ENCODE results near the gene SCGB2B2. TPM values are rescaled to one million over a fixed set of nuclear protein-coding genes. Genes with fewer than 3 reads are reported as not detected.

SCGB2B2 gene
- total and polyA plus RNA-seq, 4 donors = 0.21 to 1.1 (median 0.69) TPM

- ATAC-seq (ENCODE audit: insufficient read depth, low FRiP score) (peak; percentile 12), DNase-seq (no peak)
- H3K9me3 ChIP-seq (ENCODE audit: control insufficient read depth in 4 of 4, insufficient read depth in 3 of 4, low read length in 3 of 4) = peaks cover 0 to 2% (median 0%) of the 10 kb centered on the region in 4 donors
- H3K4me1 ChIP-seq (ENCODE audit: control insufficient read depth in 5 of 5, insufficient read depth in 5 of 5, low read length in 5 of 5) = peaks cover 0 to 10% (median 0%) of the 10 kb centered on the region in 5 donors
- H3K27ac ChIP-seq (ENCODE audit: low read depth in 1 of 2, low read length in 1 of 2) = no peak overlapping the region
- H3K36me3 ChIP-seq (ENCODE audit: control insufficient read depth in 4 of 4, insufficient read depth in 4 of 4, low read length in 4 of 4) = no peaks in the 10 kb centered on the region
- H3K9ac ChIP-seq (ENCODE audit: insufficient read depth in 1 of 2, low read length in 2 of 2) = no peak overlapping the region
- H3K4me3 ChIP-seq = no peak overlapping the region
- TF ChIP-seq CTCF (IDR thresholded peaks at IDR 0.05; ENCODE audit: control extremely low read depth, extremely low read depth) = no peak
- 83 to 93% methylated on average over 6 of the region's 6 CpGs for WGBS, 2 donors
- no peaks in the 10 kb centered on the region for H3K27me3 ChIP-seq (ENCODE audit: control insufficient read depth in 3 of 3, insufficient read depth in 3 of 3, low read length in 2 of 3)
Measured at GRCh38 chr19:34664870-34665269, 12.1 kb downstream of the SCGB2B2 start.

- DNase-seq (no peak), ATAC-seq (ENCODE audit: insufficient read depth, low FRiP score) (no peak)
- TF ChIP-seq CTCF (IDR thresholded peaks at IDR 0.05; ENCODE audit: control extremely low read depth, extremely low read depth) = no peak
- WGBS, 2 donors = 81 to 83% methylated on average over 3 of the region's 3 CpGs
- no peak overlapping the region for H3K27ac ChIP-seq (ENCODE audit: low read depth in 1 of 2, low read length in 1 of 2)
- H3K4me3 ChIP-seq = no peak overlapping the region
- H3K36me3 ChIP-seq (ENCODE audit: control insufficient read depth in 4 of 4, insufficient read depth in 4 of 4, low read length in 4 of 4) = no peaks in the 10 kb centered on the region
- H3K4me1 ChIP-seq (ENCODE audit: control insufficient read depth in 5 of 5, insufficient read depth in 5 of 5, low read length in 5 of 5) = peaks cover 0 to 10% (median 0%) of the 10 kb centered on the region in 5 donors
- H3K27me3 ChIP-seq (ENCODE audit: control insufficient read depth in 3 of 3, insufficient read depth in 3 of 3, low read length in 2 of 3) = no peaks in the 10 kb centered on the region
- peaks cover 0 to 2% (median 0%) of the 10 kb centered on the region in 4 donors for H3K9me3 ChIP-seq (ENCODE audit: control insufficient read depth in 4 of 4, insufficient read depth in 3 of 4, low read length in 3 of 4)
- no peak overlapping the region for H3K9ac ChIP-seq (ENCODE audit: insufficient read depth in 1 of 2, low read length in 2 of 2)
Measured at GRCh38 chr19:34664168-34664567, 12.8 kb downstream of the SCGB2B2 start.

GRCh38 chr19:34662919-34663318, 14.0 kb downstream of the SCGB2B2 start:
- WGBS, 2 donors = 39 to 47% methylated on average over 5 of the region's 5 CpGs
- no peak for TF ChIP-seq CTCF (IDR thresholded peaks at IDR 0.05; ENCODE audit: control extremely low read depth, extremely low read depth)
- no peaks in the 10 kb centered on the region for H3K36me3 ChIP-seq (ENCODE audit: control insufficient read depth in 4 of 4, insufficient read depth in 4 of 4, low read length in 4 of 4)
- H3K9ac ChIP-seq (ENCODE audit: insufficient read depth in 1 of 2, low read length in 2 of 2) = no peak overlapping the region
- ATAC-seq (ENCODE audit: insufficient read depth, low FRiP score) (no peak), DNase-seq (no peak)
- no peak overlapping the region for H3K27ac ChIP-seq (ENCODE audit: low read depth in 1 of 2, low read length in 1 of 2)
- H3K27me3 ChIP-seq (ENCODE audit: control insufficient read depth in 3 of 3, insufficient read depth in 3 of 3, low read length in 2 of 3) = no peaks in the 10 kb centered on the region
- peaks cover 0 to 2% (median 0%) of the 10 kb centered on the region in 4 donors for H3K9me3 ChIP-seq (ENCODE audit: control insufficient read depth in 4 of 4, insufficient read depth in 3 of 4, low read length in 3 of 4)
- H3K4me1 ChIP-seq (ENCODE audit: control insufficient read depth in 5 of 5, insufficient read depth in 5 of 5, low read length in 5 of 5) = peaks cover 0 to 8% (median 0%) of the 10 kb centered on the region in 5 donors
- H3K4me3 ChIP-seq = no peak overlapping the region

GRCh38 chr19:34661357-34661756, 15.6 kb downstream of the SCGB2B2 start:
- Histone ChIP-seq H3K4me1 (ENCODE audit: control insufficient read depth in 5 of 5, insufficient read depth in 5 of 5, low read length in 5 of 5) (peaks cover 0 to 5% (median 0%) of the 10 kb centered on the region in 5 donors), H3K27me3 (ENCODE audit: control insufficient read depth in 3 of 3, insufficient read depth in 3 of 3, low read length in 2 of 3) (no peaks in the 10 kb centered on the region), H3K9ac (ENCODE audit: insufficient read depth in 1 of 2, low read length in 2 of 2) (no peak overlapping the region), H3K9me3 (ENCODE audit: control insufficient read depth in 4 of 4, insufficient read depth in 3 of 4, low read length in 3 of 4) (peaks cover 0 to 2% (median 0%) of the 10 kb centered on the region in 4 donors), H3K27ac (ENCODE audit: low read depth in 1 of 2, low read length in 1 of 2) (no peak overlapping the region), H3K36me3 (ENCODE audit: control insufficient read depth in 4 of 4, insufficient read depth in 4 of 4, low read length in 4 of 4) (no peaks in the 10 kb centered on the region), H3K4me3 (no peak overlapping the region)
- 61 to 78% methylated on average over 3 of the region's 3 CpGs for WGBS, 2 donors
- no peak for ATAC-seq (ENCODE audit: insufficient read depth, low FRiP score)
- DNase-seq = peak in 1 of 3 donors; percentile 23
- no peak for TF ChIP-seq CTCF (IDR thresholded peaks at IDR 0.05; ENCODE audit: control extremely low read depth, extremely low read depth)
